KOPT-K1 (cell line): ENCODE results near the gene RABIF.

ENCODE experiments used
- H3K27ac ChIP-seq: fragments of 200-600 bp; sonication (generic); 2 replicates; pipeline ENCODE4 v1.5.1; 2016; ENCODE audit warnings: antibody characterized with exemption, mild to moderate bottlenecking, low read depth, low read length; ENCODE audit not compliant: poor library complexity, severe bottlenecking
- H3K36me3 ChIP-seq: fragments of 200-600 bp; sonication (generic); 2 replicates; pipeline ENCODE4 v1.5.1; 2017; ENCODE audit warnings: antibody characterized with exemption, mild to moderate bottlenecking, low read length, moderate library complexity; ENCODE audit not compliant: insufficient read depth
- H3K9me3 ChIP-seq: fragments of 200-600 bp; sonication (generic); 2 replicates; pipeline ENCODE4 v1.5.1; 2017; ENCODE audit warnings: antibody characterized with exemption, low read length, mild to moderate bottlenecking; ENCODE audit not compliant: insufficient read depth, poor library complexity, severe bottlenecking

RABIF gene

DNA sequence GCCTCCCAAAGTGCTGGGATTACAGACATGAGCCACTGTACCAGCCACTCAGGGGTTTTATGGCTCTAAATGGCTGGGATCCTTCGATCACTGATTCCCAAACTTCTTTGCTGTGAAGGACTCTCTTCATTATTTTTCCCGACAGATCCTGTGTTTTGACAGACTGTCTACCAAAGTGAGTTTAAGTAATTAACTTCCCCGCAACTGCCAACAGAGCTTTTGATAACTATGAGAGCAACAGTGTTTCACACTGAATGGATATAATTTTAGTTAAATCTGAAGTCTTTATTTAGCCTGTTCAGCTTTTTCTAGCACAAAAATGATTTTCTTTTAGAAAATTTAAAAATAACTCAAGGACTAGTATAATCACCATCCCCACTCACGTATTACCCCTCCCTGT, 12.6 kb upstream of the RABIF start:
- Histone ChIP-seq H3K9me3 (no peaks in the 10 kb centered on the region), H3K36me3 (peaks cover 66% of the 10 kb centered on the region), H3K27ac (no peak overlapping the region)

DNA sequence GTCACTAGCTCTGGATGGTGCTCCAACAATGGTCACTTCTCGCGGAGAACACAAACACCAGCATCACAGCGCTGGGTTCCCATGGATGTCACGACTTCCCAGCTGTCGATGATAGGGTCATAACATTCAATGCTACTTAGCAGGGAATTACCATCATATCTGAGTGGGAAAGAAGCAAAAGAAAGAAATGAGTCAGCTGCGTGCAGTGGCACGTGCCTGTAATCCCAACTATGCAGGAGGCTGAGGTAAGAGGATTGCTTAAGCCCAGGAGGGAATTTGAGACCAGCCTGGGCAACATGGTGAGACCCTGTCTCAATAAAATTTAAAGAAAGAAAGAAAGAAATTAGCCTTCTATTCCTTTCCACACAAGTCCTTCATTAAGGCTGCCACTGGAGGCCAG, 3.6 kb upstream of the RABIF start:
- H3K36me3 ChIP-seq = peaks cover 76% of the 10 kb centered on the region
- no peaks in the 10 kb centered on the region for H3K9me3 ChIP-seq
- no peak overlapping the region for H3K27ac ChIP-seq

DNA sequence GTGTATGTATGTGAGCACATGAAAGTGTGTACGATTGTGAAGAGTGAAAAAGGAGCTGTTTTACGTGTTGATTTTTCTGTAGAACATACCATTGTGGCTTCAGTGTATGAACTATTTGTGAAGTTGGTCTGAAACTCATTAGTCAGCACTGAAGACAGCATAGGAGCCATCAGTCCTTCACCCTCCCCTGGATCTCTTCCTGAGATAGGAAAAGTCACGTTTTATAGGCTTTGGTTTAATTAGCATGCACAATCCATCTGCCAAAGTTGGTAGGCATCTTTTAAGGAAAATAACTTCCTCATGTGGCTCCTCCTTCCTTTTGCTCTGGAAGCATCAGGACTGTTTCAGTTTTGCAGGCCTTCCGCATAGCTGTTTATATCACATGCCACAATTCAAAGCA, 1.4 kb upstream of the RABIF start:
- Histone ChIP-seq H3K27ac (no peak overlapping the region), H3K9me3 (no peaks in the 10 kb centered on the region), H3K36me3 (peaks cover 57% of the 10 kb centered on the region)

DNA sequence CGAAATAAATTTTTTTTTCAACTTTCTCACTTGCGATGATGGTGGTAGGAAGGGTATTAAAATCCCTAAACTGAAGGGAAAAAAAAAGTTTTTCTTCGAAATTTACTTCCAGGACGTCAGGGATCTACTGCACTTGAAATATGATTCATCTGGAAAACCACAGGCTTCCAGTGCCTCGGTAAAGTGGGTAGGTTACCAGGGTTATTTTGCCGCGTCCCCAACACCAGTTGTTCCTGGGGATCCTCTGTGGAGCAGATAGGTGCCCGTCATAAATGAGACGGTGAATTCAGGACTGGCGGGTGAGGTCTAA, 773 bp downstream of the RABIF start:
- Histone ChIP-seq H3K9me3 (no peaks in the 10 kb centered on the region), H3K36me3 (peaks cover 43% of the 10 kb centered on the region), H3K27ac (peak overlapping the region; percentile 80)

DNA sequence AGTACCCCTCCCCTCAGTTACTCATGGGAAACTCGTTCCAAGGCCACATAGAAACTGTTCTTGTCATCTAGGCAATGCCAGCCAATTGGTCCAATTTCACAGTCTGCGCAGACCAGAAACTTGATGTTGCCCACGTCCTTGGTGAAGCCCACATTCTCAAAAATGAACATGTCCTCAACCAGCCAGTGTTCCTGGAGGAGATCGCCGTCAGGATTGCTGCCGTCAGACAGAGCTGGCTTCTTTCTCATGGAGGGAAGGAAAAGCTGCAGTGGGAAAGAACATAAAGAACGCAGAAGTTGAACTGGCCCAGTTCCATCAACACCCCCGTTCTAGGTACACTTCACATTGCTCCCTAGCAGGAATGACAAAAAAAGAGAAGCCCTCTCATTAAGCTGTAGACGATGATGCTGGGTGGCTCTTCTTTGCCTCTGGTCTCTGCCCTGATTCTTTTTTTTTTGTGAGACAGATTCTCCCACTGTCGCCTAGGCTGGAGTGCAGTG, 7.9 kb downstream of the RABIF start:
- Histone ChIP-seq H3K9me3 (no peaks in the 10 kb centered on the region), H3K36me3 (peaks cover 49% of the 10 kb centered on the region), H3K27ac (no peak overlapping the region)

DNA sequence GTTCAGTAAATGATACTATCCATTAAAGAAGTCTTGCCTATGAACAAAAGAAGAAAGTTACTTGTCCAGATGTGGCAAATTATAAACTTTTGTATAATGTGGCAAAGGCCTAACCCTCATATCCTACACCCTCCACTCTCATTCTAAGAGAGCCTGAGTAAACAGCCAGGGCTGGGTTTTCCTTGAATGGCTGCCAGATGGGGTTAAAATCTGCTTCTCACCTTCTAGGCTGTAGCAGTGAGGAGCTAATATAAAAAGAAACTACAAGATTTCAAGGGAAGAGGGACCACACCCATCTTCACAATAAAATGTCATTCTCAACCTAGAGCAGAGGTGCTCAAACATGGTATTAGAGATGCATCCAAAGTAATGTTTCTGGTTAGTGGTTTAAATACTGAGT, 8.9 kb downstream of the RABIF start:
- Histone ChIP-seq H3K36me3 (peaks cover 43% of the 10 kb centered on the region), H3K9me3 (no peaks in the 10 kb centered on the region), H3K27ac (no peak overlapping the region)

DNA sequence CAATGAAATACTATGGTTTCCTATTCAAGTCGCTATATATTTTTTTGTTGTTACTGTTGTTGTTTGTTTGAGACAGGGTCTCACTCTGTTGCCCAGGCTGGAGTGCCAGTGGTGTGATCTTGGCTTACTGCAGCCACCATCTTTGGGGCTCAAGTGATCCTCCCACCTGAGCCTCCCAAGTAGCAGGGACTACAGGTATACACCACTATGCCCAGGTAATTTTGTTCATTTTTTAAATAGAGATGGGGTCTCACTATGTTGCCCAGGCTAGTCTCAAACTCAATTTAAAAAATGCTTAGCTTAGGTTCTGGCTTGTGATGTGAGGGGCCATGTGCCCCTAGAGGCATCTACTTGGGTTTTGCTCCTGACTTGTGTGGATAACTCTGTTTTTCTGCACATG, 9.8 kb downstream of the RABIF start:
- Histone ChIP-seq H3K27ac (no peak overlapping the region), H3K36me3 (peaks cover 40% of the 10 kb centered on the region), H3K9me3 (no peaks in the 10 kb centered on the region)

DNA sequence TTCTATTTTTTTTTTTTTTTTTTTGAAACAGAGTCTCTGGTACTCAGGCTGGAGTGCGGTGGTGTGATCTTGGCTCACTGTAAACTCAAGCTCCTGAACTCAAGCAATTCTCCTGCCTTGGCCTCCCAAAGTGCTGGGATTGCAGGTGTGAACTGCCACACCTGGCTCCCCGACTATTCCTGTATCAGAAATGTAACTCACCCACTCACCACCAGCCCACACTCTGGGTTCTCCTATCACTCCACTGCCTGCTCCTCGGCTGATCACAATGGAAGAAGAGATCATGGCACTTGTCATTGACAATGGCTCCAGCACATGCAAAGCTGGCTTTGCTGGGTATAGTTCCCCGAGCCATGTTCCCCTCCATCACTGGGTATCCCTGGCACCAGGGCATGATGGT, 15.9 kb downstream of the RABIF start:
- Histone ChIP-seq H3K36me3 (peaks cover 2% of the 10 kb centered on the region; the same call in 1 of the 2 replicates), H3K27ac (no peak overlapping the region)

DNA sequence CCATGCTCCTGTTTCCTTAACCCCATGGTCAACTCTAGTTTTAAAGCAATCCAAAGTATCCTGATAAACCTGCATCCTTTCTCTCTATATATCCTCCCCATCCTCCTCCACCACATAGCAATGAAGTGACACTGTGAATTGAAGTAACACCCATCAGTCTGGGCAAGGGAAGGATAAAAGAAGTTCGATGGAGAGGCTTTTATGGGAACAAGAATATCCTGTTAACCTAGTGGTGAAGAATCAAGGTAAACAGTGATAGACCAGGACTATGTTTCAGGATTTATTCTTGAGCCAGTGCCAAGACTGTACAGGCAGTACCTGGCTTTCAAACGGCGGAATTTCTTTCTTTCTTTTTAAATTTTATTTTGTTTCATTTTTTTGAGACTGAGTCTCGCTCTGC, 17.6 kb downstream of the RABIF start:
- H3K36me3 ChIP-seq = no peaks in the 10 kb centered on the region
- no peak overlapping the region for H3K27ac ChIP-seq
- no peaks in the 10 kb centered on the region for H3K9me3 ChIP-seq

More for the DNA sequence above, 15.9 kb downstream of the RABIF start:
- no peaks in the 10 kb centered on the region for H3K9me3 ChIP-seq

DNA sequence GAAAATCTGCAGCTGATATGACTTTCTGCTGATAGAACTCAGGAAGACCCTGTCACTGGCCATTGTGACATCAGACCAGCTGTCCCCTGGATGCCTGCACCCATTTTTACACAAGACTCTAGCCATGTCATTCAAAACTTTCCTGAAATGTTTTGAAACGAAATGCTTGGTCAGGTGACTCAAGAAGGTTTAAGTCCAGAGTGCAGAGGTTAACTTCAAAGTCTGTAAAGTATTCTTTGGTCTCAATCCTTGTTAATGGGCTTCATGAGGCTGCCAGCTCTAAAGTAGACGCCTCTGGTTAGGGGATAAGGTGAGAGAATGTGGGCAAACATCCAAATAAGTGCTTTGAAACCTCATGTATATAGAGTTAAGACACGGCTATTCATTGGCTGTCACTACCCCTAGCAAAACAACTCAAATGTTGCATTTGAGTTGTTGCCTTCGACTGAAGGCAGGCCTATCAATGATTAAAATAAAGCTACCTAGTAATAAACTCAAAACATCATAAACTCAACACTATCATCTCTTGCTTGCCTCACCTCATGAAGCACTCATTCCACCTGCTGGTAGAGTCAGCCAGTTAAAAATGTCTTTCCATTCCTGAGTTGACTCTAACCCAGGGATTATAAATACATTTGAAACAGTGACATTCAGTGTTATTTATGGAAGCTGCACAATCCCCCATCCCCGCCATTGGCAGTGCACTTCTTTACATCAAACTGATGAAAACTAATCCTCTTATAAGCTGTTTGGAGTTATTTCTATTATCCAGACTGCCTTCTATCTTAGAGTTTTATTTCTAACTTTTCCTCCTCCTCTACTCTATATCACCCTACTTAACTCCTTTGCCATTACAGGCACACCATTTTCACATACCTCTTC, 26.0 kb downstream of the RABIF start:
- no peaks in the 10 kb centered on the region for H3K9me3 ChIP-seq
- no peaks in the 10 kb centered on the region for H3K36me3 ChIP-seq
- H3K27ac ChIP-seq = no peak overlapping the region

DNA sequence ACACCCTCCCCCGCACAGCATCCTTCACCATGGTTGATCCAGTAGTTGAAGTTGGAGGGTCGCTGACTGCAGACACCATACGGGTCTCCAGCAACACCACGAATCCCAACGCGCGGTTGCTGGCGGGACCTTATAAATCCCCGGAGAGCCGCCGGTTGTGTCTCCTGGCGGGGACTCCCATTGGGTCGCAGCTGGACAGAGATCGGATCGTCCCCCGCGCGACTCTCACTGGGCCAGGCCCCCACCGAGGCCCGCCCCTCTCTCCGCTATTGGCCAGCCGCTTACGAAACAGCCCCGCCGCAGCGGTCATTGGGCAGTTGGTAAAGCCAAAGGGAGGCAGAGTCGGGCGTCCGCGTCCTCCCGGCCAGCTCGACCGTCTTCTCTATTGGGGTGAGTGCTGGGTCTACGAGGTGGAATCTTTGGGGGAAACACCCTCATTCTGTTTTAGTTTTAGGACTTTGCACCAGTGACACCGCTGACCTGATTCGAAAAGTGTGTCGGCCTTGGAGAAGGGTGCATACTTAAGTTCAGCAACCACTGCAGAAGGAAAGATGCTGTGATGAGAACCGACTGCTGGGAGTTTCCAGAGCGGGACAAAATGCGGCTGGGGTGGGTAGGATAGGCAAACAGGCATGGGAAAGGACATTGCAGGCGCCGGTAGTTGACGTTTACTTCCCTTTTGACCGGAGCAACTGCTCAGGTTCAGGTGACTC, 27.4 kb downstream of the RABIF start:
- no peaks in the 10 kb centered on the region for H3K9me3 ChIP-seq
- H3K36me3 ChIP-seq = no peaks in the 10 kb centered on the region
- no peak overlapping the region for H3K27ac ChIP-seq

DNA sequence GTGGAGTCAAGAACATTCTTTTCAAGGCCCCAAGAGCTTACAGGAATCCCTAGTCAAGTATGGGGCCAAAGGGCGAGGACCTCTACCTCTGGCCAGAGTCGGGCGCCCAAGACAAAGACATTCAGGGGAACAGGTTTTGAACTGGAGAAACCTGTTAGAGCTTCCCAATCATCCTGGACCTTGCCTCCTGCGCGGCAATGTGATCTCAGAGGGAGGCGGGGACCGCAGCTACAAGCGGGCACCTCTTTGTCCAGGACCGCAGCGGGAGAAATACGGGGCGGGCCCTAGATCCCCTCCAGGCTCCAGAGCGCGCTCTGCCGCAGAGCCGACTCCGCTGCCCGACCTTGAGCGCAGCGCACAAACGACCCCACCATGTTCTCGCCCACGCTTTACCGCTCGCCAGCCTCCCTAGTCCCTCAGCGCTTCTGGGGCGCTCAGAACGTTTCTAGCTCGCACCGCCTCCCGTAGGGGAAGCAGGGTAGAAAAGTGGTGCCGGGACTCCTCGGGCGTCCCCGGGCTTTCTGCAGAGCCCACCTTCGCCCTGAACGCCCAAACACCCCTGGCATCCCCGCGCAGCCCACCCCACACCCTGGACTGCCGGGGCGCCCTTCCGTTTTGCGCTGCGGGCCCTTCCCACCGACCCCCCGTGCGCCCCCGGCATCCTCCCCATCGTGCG, 28.1 kb downstream of the RABIF start:
- H3K9me3 ChIP-seq = no peaks in the 10 kb centered on the region
- H3K27ac ChIP-seq = no peak overlapping the region

DNA sequence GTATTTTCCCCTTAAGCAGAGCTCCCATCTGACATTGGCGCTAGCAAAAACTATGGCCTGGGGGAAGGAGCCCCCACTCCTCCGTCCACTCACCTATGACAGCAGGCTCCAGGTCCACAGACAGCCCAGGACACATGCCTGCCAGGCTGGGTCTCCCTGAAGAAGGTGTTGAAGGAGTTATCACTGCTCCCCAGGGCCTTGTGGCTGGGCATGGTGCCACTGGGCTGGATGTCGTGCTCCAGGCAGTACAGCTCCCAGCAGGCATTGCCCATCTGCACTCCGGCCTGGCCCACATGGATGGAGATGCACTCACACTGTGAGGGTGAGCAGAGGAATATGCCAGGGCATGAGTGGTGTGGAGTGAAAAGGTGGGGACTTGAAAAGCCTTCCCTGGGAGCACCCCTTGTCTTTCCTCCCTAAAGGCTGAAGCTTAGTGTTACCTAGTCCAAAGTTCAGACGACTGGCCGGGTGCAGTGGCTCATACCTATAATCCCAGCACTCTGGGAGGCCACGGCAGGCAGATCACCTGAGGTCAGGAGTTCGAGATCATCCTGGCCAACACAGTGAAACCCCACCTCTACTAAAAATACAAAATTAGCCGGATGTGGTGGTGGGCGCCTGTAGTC, 30.0 kb downstream of the RABIF start:
- H3K9me3 ChIP-seq = no peaks in the 10 kb centered on the region
- no peak overlapping the region for H3K27ac ChIP-seq
- no peaks in the 10 kb centered on the region for H3K36me3 ChIP-seq

More for the DNA sequence above, 28.1 kb downstream of the RABIF start:
- no peaks in the 10 kb centered on the region for H3K36me3 ChIP-seq

DNA sequence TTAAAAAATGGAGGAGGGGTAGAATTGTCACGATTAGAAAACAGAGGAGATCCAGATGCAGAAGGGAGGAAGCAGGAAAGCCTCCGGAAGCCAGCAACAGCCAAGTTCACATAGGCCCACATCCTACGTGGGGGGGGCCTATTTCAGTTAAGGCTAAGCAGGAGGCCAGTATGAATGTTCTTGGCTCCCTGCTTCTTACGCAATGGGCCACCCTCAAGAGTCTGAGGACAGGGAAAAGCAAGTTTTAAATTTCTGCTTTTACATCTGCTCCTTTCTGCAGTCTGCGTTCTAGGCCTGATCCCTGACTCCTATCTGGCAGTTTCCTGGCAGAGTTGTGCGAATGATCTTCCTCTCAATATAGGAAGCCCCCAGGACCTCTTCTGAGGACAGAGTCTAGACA, 30.6 kb downstream of the RABIF start:
- Histone ChIP-seq H3K36me3 (no peaks in the 10 kb centered on the region), H3K27ac (no peak overlapping the region), H3K9me3 (no peaks in the 10 kb centered on the region)

DNA sequence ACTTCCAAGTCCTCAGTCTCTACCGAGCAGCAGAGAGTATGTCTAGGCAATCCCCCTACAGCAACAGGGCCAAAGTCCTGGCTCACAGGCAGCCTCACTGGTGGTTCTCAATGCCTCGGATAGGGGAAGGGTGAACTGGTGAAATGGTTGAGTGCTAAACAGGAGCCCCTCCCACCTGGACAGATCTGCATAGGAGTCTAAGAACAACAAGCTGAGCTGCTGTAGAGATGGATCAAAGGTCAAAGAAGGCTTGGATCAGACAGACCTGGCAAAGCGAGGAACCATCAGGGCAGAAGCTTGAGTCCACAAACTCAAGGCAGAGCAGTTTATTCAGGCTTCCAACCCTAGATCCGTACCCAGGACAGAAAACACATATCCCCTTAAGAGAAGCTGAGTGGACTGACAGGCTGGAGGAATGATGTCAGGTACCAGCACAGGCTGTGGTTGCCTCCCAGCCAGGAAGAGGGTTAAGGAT, 31.8 kb downstream of the RABIF start:
- Histone ChIP-seq H3K36me3 (no peaks in the 10 kb centered on the region), H3K9me3 (no peaks in the 10 kb centered on the region), H3K27ac (no peak overlapping the region)
